Smooth muscle cell (in vitro differentiated cells): ENCODE data around the gene CHRNG. TPM values are rescaled to one million over a fixed set of nuclear protein-coding genes. Genes with fewer than 3 reads are reported as not detected.

Experiments used
- DNase-seq: peaks from one replicate; lab custom pipeline; 2025; ENCODE audit not compliant: unreplicated experiment; lab: John Stamatoyannopoulos, UW
- H2AFZ ChIP-seq: fragments of 200-600 bp; sonication (generic); 2 replicates; pipeline ENCODE4 v1.6.0; 2016; ENCODE audit warnings: antibody characterized with exemption, low read depth, mild to moderate bottlenecking
- H3F3A ChIP-seq: fragments of 200-600 bp; sonication (generic); 2 replicates; pipeline ENCODE4 v1.6.0; 2017; ENCODE audit warnings: antibody characterized with exemption, low read depth
- H3K27ac ChIP-seq: fragments of 200-600 bp; sonication (generic); 2 replicates; pipeline ENCODE4 v1.5.1; 2016; ENCODE audit warnings: low read depth, mild to moderate bottlenecking
- H3K27me3 ChIP-seq: fragments of 200-600 bp; sonication (generic); 2 replicates; pipeline ENCODE4 v1.6.1; 2016; ENCODE audit warnings: low read depth, mild to moderate bottlenecking
- H3K36me3 ChIP-seq: fragments of 200-600 bp; sonication (generic); 2 replicates; pipeline ENCODE4 v1.5.1; 2016; ENCODE audit warnings: low read depth
- H3K4me1 ChIP-seq: fragments of 200-600 bp; sonication (generic); 2 replicates; pipeline ENCODE4 v1.5.1; 2016; ENCODE audit warnings: low read depth
- H3K4me2 ChIP-seq: fragments of 200-600 bp; sonication (generic); 2 replicates; pipeline ENCODE4 v1.6.0; 2016; ENCODE audit warnings: mild to moderate bottlenecking
- H3K4me3 ChIP-seq: fragments of 200-600 bp; sonication (generic); 2 replicates; pipeline ENCODE4 v1.5.1; 2016; ENCODE audit warnings: mild to moderate bottlenecking
- H3K79me2 ChIP-seq: fragments of 200-600 bp; sonication (generic); 2 replicates; pipeline ENCODE4 v1.6.0; 2016; ENCODE audit warnings: low read depth, mild to moderate bottlenecking
- H3K9ac ChIP-seq: fragments of 200-600 bp; sonication (generic); 2 replicates; pipeline ENCODE4 v1.6.0; 2016; ENCODE audit warnings: low read depth
- H3K9me3 ChIP-seq: fragments of 200-600 bp; sonication (generic); replicated peaks from 2 replicates; pipeline ENCODE4 v1.5.1; 2016; ENCODE audit warnings: low read depth
- H4K20me1 ChIP-seq: fragments of 200-600 bp; sonication (generic); 2 replicates; pipeline ENCODE4 v1.6.0; 2016; ENCODE audit warnings: low read depth
- WGBS: methylation state at CpG from one replicate; pipeline ENCODE4 v1.1.7; 2016; ENCODE audit warnings: low lambda C conversion rate; 5-methylcytosine and 5-hydroxymethylcytosine counted together
- polyA plus RNA-seq: library from polyadenylated mRNA; unstranded; fragments of >200 nt; fragmentation: Nextera tagmentation; extraction: Ambion mirVana; gene quantifications from 2 replicates; pipeline ENCODE4 v1.2.1, GENCODE V29; 2016
- total RNA-seq: library from RNA; depleted of rRNA; stranded (reverse); fragments of >200 nt; gene quantifications from 2 replicates; pipeline ENCODE4 v1.2.3, GENCODE V29; 2014
- TF ChIP-seq, protein P1 (sequence below): fragments of 200-600 bp; sonication (generic); IDR thresholded peaks from 2 replicates; pipeline ENCODE4 v1.5.1; 2017; ENCODE audit warnings: borderline replicate concordance, mild to moderate bottlenecking, antibody characterized with exemption; ENCODE audit not compliant: insufficient read depth, poor library complexity, severe bottlenecking

The CHRNG gene
- total and polyA plus RNA-seq, 2 experiments from 2014 or later = not detected

DNA sequence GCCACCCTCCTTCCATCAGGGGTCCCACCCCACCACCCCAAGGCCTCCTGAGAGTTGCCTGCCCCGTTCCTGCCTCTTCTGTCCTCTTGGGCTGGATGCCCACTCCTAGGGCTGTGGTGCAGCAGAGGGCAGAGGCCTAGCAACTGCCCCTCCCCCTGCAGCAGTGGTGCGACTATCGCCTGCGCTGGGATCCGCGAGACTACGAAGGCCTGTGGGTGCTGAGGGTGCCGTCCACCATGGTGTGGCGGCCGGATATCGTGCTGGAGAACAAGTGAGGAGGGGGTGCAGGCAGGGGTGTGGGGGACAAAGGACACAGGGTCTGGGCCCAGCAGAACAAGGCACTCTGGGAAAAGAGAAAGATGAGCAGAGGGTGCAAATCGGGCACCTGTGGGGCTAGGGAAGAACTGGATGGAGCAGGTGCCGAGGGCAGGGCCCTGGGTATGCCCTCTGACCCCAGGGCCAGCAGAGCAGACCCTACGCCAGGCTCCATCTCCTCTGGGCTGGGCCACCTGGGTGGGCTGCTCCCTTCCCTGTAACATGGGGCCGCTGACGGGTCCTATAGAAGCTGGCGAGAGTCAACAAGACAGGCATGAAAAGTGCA, 1.0 kb downstream of the CHRNG start:
- no peaks in the 10 kb centered on the region for H3K27me3 ChIP-seq
- H3K79me2 ChIP-seq = no peaks in the 10 kb centered on the region
- WGBS = 97% methylated on average over 17 of the region's 17 CpGs
- H3K9ac ChIP-seq = no peak overlapping the region
- no peak overlapping the region for H2AFZ ChIP-seq
- H3K9me3 ChIP-seq = no peaks in the 10 kb centered on the region
- DNase-seq = no peak
- TF ChIP-seq, protein P1, sequence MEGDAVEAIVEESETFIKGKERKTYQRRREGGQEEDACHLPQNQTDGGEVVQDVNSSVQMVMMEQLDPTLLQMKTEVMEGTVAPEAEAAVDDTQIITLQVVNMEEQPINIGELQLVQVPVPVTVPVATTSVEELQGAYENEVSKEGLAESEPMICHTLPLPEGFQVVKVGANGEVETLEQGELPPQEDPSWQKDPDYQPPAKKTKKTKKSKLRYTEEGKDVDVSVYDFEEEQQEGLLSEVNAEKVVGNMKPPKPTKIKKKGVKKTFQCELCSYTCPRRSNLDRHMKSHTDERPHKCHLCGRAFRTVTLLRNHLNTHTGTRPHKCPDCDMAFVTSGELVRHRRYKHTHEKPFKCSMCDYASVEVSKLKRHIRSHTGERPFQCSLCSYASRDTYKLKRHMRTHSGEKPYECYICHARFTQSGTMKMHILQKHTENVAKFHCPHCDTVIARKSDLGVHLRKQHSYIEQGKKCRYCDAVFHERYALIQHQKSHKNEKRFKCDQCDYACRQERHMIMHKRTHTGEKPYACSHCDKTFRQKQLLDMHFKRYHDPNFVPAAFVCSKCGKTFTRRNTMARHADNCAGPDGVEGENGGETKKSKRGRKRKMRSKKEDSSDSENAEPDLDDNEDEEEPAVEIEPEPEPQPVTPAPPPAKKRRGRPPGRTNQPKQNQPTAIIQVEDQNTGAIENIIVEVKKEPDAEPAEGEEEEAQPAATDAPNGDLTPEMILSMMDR = no peak
- no peak overlapping the region for H3K4me2 ChIP-seq
- H3K36me3 ChIP-seq = no peaks in the 10 kb centered on the region
- peaks cover 3% of the 10 kb centered on the region for H4K20me1 ChIP-seq
- H3K4me1 ChIP-seq = peaks cover 6% of the 10 kb centered on the region
- H3K27ac ChIP-seq = no peak overlapping the region
- no peaks in the 10 kb centered on the region for H3F3A ChIP-seq
- no peak overlapping the region for H3K4me3 ChIP-seq

DNA sequence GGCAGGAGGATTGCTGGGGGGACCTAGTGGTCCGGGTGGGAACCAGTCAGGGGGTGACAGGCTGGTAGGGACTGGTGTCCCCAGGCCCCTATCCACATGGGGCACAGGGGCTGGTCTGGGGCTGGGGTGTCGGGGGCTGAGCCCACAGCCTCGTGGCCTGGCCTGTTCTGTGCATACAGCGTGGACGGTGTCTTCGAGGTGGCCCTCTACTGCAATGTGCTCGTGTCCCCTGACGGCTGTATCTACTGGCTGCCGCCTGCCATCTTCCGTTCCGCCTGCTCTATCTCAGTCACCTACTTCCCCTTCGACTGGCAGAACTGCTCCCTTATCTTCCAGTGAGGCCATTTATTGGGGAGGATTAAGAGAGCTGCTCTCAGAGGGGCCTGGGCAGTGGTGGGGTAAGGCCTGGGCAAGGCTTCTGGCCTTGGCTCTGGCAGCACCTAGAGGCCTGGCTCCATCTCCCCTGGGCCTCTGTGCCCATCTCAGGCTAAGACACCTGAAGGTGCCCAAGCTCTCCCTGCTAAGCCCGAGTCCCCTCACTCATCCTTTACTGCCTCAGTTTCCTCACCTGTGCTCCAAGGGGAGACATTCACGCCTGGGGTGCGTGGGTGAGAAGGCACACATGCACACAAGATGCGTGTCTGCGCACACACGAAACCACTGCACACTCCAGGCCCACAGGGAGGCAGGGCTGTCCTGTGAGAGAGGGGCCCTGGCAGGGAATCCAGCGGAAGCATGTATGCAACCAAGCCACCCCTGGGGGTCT, 1.9 kb downstream of the CHRNG start:
- Histone ChIP-seq H2AFZ (no peak overlapping the region), H3K27me3 (no peaks in the 10 kb centered on the region), H3K4me3 (no peak overlapping the region), H3K79me2 (no peaks in the 10 kb centered on the region), H3K36me3 (no peaks in the 10 kb centered on the region), H3K4me1 (peaks cover 6% of the 10 kb centered on the region), H3F3A (no peaks in the 10 kb centered on the region), H3K27ac (no peak overlapping the region), H3K4me2 (no peak overlapping the region), H4K20me1 (peaks cover 7% of the 10 kb centered on the region), H3K9me3 (no peaks in the 10 kb centered on the region), H3K9ac (no peak overlapping the region)
- no peak for DNase-seq
- 73% methylated on average over 19 of the region's 19 CpGs for WGBS
- TF ChIP-seq, protein P1 = no peak

DNA sequence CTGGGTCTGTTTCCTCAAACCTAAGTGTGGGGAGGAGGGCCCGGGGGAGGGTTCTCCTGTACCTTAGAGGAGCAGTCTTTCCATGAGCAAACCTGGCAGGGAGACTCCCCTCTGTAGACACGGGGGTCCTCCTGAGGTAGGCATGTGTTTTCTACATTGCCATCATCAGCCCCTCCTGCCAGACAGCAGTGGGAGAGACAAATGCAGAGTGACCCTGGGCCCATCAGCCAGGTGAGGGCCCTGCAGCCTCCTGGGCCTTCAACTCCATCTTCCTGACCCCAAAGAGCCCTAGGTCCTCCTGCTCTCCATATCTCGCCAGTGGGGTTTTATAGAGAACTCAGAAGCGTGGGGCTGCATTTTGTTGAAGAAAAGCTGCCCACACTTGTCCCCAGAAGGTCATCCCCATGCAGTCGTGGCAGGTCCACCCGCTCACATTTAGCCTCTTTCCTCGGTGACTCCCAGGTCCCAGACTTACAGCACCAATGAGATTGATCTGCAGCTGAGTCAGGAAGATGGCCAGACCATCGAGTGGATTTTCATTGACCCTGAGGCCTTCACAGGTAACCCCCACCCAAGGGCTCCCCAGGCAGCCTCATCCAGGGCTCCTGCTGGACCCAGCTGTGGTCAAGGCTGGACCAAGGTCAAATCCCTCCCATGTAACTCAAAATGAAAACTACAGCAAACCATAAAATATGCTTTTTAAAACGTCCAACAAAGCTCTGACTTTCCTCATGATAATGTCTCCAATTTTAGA, 2.6 kb downstream of the CHRNG start:
- H3K4me3 ChIP-seq = no peak overlapping the region
- H2AFZ ChIP-seq = no peak overlapping the region
- TF ChIP-seq, protein P1 = no peak
- whole genome bisulfite sequencing = 79% methylated on average over 9 of the region's 9 CpGs
- no peaks in the 10 kb centered on the region for H3K36me3 ChIP-seq
- H3K27me3 ChIP-seq = no peaks in the 10 kb centered on the region
- peaks cover 6% of the 10 kb centered on the region for H3K4me1 ChIP-seq
- no peaks in the 10 kb centered on the region for H3F3A ChIP-seq
- no peak overlapping the region for H3K4me2 ChIP-seq
- H3K9me3 ChIP-seq = no peaks in the 10 kb centered on the region
- no peak for DNase-seq
- no peaks in the 10 kb centered on the region for H3K79me2 ChIP-seq
- H4K20me1 ChIP-seq = peaks cover 7% of the 10 kb centered on the region
- no peak overlapping the region for H3K27ac ChIP-seq
- H3K9ac ChIP-seq = no peak overlapping the region
